Measurements from ENCODE around the gene DNAAF5.

- TF ChIP-seq, protein P1, sequence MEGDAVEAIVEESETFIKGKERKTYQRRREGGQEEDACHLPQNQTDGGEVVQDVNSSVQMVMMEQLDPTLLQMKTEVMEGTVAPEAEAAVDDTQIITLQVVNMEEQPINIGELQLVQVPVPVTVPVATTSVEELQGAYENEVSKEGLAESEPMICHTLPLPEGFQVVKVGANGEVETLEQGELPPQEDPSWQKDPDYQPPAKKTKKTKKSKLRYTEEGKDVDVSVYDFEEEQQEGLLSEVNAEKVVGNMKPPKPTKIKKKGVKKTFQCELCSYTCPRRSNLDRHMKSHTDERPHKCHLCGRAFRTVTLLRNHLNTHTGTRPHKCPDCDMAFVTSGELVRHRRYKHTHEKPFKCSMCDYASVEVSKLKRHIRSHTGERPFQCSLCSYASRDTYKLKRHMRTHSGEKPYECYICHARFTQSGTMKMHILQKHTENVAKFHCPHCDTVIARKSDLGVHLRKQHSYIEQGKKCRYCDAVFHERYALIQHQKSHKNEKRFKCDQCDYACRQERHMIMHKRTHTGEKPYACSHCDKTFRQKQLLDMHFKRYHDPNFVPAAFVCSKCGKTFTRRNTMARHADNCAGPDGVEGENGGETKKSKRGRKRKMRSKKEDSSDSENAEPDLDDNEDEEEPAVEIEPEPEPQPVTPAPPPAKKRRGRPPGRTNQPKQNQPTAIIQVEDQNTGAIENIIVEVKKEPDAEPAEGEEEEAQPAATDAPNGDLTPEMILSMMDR (conservative IDR thresholded peaks at IDR 0.05; ENCODE audit: low read length) = no peak
- no peak for TF ChIP-seq EZH2phosphoT487 (IDR thresholded peaks at IDR 0.05; ENCODE audit: borderline replicate concordance)
These were observed 52.5 kb downstream of the DNAAF5 start for GRCh38 chr7:778968-779451.
